NCI-H1048 (cell line): ENCODE measurements around the gene MAP3K12.

Experiments
- DNase-seq: peaks from one replicate; lab custom pipeline; 2025; lab: John Stamatoyannopoulos, UW

The MAP3K12 gene

DNA sequence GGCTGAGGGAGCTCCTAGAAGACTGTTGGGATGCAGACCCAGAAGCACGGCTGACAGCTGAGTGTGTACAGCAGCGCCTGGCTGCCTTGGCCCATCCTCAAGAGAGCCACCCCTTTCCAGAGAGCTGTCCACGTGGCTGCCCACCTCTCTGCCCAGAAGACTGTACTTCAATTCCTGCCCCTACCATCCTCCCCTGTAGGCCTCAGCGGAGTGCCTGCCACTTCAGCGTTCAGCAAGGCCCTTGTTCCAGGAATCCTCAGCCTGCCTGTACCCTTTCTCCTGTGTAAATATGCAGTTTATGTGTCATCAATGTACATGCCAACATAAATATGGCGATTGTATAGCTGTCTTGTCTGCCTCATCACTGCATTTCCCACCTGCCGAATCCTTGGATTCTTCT lies 68.1 kb downstream of the MAP3K12 start:
- DNase-seq, result no peak

- no peak for DNase-seq
Observed at GRCh38 chr12:53430116-53430515, 69.1 kb downstream of the MAP3K12 start.
